Gastroesophageal sphincter (tissue), 4 donors: ENCODE results near the gene RPS27A. TPM values are rescaled to one million over a fixed set of nuclear protein-coding genes. Genes with fewer than 3 reads are reported as not detected.
"Not testable (repeated sequence)": the region's sequence is repeated elsewhere in the genome, so short reads cannot be mapped to it uniquely, and the experiment has no call there.

Experiments used
- ATAC-seq: fragments of 150-250 bp; one replicate; pipeline ENCODE4 v1.9.1; 2016; ENCODE audit warnings: mild to moderate bottlenecking, moderate library complexity
- H3K27ac ChIP-seq, 4 donors: fragments of 200-600 bp; sonication (generic) in 3 of 4; 1 replicate in 3 of 4; 2 replicates in 1 of 4; pipeline ENCODE4 v1.5.1; 2016 to 2019
- H3K27me3 ChIP-seq: fragments of 200-600 bp; sonication (generic); one replicate; pipeline ENCODE4 v1.5.1; 2019
- H3K36me3 ChIP-seq, 2 donors: fragments of 200-600 bp; sonication (generic); one replicate each; pipeline ENCODE4 v1.5.1; 2019; ENCODE audit warnings: control low read depth in 1 of 2
- H3K4me1 ChIP-seq, 3 donors: fragments of 200-600 bp; sonication (generic); 1 replicate in 2 of 3; 2 replicates in 1 of 3; pipeline ENCODE4 v1.5.1; 2016 to 2019; ENCODE audit warnings: control low read depth in 2 of 3
- H3K4me3 ChIP-seq, 2 donors: fragments of 200-600 bp; sonication (generic); one replicate each; pipeline ENCODE4 v1.5.1; 2019; ENCODE audit warnings: mild to moderate bottlenecking in 1 of 2, moderate library complexity in 1 of 2
- H3K9me3 ChIP-seq, 3 donors: fragments of 200-600 bp; sonication (generic); one replicate each; pipeline ENCODE4 v1.5.1; 2017 to 2019; ENCODE audit warnings: control low read depth in 2 of 3
- EP300 ChIP-seq: sonication (generic); formaldehyde crosslinking; IDR thresholded peaks from one replicate; pipeline ENCODE4 v1.6.1; 2017; ENCODE audit warnings: antibody characterized with exemption, mild to moderate bottlenecking
- POLR2A ChIP-seq, 2 donors: fragments of 450-650 bp; IDR thresholded peaks; one replicate each; pipeline ENCODE4 v1.6.1; 2017; ENCODE audit warnings: antibody characterized with exemption in 2 of 2, mild to moderate bottlenecking in 2 of 2, moderate library complexity in 1 of 2
- POLR2AphosphoS5 ChIP-seq: sonication (generic); formaldehyde crosslinking; IDR thresholded peaks from one replicate; pipeline ENCODE4 v1.6.1; 2017; ENCODE audit warnings: antibody characterized with exemption
- WGBS, 2 donors: methylation state at CpG; one replicate each; pipeline ENCODE4 v1.1.5; 2018; ENCODE audit warnings: low coverage in 1 of 2; 5-methylcytosine and 5-hydroxymethylcytosine counted together
- total RNA-seq, 4 donors: library from RNA; depleted of rRNA; stranded (reverse); fragments of >200 nt; gene quantifications; one replicate each; pipeline ENCODE4 v1.1.0, GENCODE V29; 2016
- TF ChIP-seq, protein P1 (sequence below), 4 experiments: fragments of 200-600 bp in 2 of 4; fragments of 450-650 bp in 2 of 4; sonication (generic) in 1 of 4; IDR thresholded peaks; one replicate each; pipeline ENCODE4 v1.5.1; 2017 to 2019; ENCODE audit warnings: antibody characterized with exemption in 4 of 4, mild to moderate bottlenecking in 2 of 4, moderate library complexity in 2 of 4

The RPS27A gene
- total RNA-seq, 4 donors from 2014 or later, result 672 to 2,650 (median 1,912) TPM

DNA sequence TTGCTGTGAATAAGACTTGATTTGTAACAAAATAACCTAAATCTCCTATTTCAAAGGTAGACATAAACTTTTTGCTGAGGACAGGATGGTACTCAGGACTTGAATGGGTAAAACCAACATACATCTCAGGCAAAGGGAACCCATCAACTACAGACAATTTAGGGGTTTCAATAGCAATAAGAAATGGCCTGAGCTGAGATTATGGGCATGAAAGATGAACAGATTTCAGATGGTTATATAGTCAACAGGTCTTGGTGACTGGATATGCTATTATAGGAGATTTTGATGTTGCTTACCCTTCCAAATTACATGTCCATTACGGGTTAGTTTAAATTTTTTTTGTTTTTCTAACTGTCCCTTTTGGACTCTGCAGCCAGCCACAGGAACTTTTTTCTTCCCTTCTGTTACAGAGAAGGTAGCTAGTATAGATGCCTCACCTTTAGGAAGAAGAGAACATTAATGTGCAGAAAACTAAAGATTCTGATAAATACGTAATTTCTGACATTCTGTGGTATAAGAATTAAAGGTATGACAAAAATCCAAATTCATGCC lies 4.6 kb downstream of the RPS27A start:
- no peak for ATAC-seq
- peaks cover 4 to 24% (median 8%) of the 10 kb centered on the region in 3 donors for H3K4me1 ChIP-seq
- no peak overlapping the region for H3K4me3 ChIP-seq
- H3K36me3 ChIP-seq, result peaks cover 4 to 77% of the 10 kb centered on the region in 2 donors
- no peaks in the 10 kb centered on the region for H3K27me3 ChIP-seq
- 58 to 74% methylated on average over 2 of the region's 2 CpGs for WGBS, 2 donors
- no peak for TF ChIP-seq POLR2AphosphoS5
- TF ChIP-seq, protein P1, sequence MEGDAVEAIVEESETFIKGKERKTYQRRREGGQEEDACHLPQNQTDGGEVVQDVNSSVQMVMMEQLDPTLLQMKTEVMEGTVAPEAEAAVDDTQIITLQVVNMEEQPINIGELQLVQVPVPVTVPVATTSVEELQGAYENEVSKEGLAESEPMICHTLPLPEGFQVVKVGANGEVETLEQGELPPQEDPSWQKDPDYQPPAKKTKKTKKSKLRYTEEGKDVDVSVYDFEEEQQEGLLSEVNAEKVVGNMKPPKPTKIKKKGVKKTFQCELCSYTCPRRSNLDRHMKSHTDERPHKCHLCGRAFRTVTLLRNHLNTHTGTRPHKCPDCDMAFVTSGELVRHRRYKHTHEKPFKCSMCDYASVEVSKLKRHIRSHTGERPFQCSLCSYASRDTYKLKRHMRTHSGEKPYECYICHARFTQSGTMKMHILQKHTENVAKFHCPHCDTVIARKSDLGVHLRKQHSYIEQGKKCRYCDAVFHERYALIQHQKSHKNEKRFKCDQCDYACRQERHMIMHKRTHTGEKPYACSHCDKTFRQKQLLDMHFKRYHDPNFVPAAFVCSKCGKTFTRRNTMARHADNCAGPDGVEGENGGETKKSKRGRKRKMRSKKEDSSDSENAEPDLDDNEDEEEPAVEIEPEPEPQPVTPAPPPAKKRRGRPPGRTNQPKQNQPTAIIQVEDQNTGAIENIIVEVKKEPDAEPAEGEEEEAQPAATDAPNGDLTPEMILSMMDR (IDR thresholded peaks at IDR 0.05), result no peak
- TF ChIP-seq POLR2A (IDR thresholded peaks at IDR 0.05), result no peak
- TF ChIP-seq EP300, result no peak
- no peaks in the 10 kb centered on the region for H3K9me3 ChIP-seq
- H3K27ac ChIP-seq, result no peak overlapping the region

DNA sequence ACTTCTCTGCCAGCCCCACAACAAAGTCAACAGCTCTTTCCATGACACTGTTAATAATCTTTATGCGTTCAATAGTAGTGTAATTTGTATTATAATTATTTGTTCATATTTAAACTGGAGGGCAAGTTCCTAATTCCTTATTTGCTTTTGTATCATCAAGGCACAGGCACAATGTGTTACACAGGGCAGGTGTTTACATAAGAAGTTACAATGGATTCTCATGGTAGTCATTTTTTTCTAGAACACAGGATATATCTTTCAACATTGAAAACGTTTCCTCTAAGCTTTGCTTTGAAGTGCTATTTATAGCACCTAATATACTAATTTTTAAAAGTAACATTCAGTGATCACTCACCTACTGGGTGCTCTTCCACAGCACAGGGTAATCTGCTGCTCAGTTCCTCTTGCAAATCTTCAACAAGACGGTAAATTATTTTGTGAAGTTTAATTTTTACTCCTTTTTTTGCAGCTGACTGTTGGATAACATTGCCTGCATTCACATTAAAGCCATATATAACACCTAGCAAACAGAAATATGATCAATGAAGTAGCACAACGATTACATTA lies 7.3 kb downstream of the RPS27A start:
- H3K4me1 ChIP-seq, result peaks cover 0 to 7% (median 0%) of the 10 kb centered on the region in 3 donors
- ATAC-seq, result no peak
- no peak for TF ChIP-seq EP300
- TF ChIP-seq POLR2AphosphoS5, result no peak
- TF ChIP-seq POLR2A (IDR thresholded peaks at IDR 0.05), result no peak
- TF ChIP-seq, protein P1 (IDR thresholded peaks at IDR 0.05), result no peak
- H3K36me3 ChIP-seq, result peaks cover 4 to 91% of the 10 kb centered on the region in 2 donors
- no peak overlapping the region for H3K4me3 ChIP-seq
- 47 to 62% methylated on average over 4 of the region's 4 CpGs for WGBS, 2 donors
- H3K27me3 ChIP-seq, result no peaks in the 10 kb centered on the region
- no peak overlapping the region for H3K27ac ChIP-seq
- H3K9me3 ChIP-seq, result no peaks in the 10 kb centered on the region

DNA sequence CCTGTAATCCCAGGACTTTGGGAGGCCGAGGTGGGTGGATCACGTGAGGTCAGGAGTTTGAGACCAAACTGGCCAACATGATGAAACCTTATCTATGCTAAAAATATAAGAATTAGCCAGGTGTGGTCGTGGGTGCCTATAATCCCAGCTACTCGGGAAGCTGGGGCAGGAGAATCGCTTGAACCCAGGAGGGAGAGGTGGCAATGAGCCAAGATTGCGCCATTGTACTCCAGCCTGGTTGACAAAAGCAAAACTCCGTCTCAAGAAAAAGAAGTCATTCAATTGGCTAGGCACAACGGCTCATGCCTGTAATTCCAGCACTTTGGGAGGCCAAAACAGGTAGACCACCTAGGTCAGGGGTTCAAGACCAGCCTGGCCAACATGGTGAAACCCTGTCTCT lies 9.1 kb downstream of the RPS27A start:
- WGBS, 2 donors, result 94 to 100% methylated on average over 4 to 6 of the region's 8 CpGs
- H3K36me3 ChIP-seq, result peaks cover 0 to 91% of the 10 kb centered on the region in 2 donors
- not testable (repeated sequence) for H3K4me1 ChIP-seq, H3K27ac ChIP-seq, H3K27me3 ChIP-seq, H3K4me3 ChIP-seq, H3K9me3 ChIP-seq, ATAC-seq

DNA sequence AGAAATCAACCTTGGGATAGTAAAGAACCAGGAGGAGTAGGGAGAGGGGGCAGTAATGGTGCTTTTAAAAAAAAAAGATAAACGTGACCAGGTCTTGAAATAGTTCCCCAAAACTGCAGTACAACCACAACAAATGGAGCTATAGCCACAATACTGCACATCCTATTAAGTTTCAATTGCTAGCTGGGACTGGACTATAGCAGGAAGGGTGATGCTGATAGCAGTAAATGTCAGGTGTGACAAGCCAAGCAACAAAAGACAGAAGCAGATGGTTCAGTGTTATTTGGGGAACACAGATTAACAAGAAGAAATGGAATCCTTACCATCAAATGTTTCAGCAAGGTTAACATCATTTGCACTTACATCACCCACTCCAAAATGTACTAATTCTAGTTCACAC lies 10.1 kb downstream of the RPS27A start:
- H3K27me3 ChIP-seq, result no peaks in the 10 kb centered on the region
- ATAC-seq, result no peak
- WGBS, 2 donors, result 50 to 69% methylated on average over 1 of the region's 1 CpG
- H3K27ac ChIP-seq, result no peak overlapping the region
- no peaks in the 10 kb centered on the region for H3K9me3 ChIP-seq
- no peaks in the 10 kb centered on the region for H3K4me1 ChIP-seq
- TF ChIP-seq EP300 (no peak), POLR2AphosphoS5 (no peak), POLR2A (IDR thresholded peaks at IDR 0.05) (no peak)
- TF ChIP-seq, protein P1 (IDR thresholded peaks at IDR 0.05), result no peak
- no peak overlapping the region for H3K4me3 ChIP-seq
- H3K36me3 ChIP-seq, result peaks cover 0 to 92% of the 10 kb centered on the region in 2 donors

DNA sequence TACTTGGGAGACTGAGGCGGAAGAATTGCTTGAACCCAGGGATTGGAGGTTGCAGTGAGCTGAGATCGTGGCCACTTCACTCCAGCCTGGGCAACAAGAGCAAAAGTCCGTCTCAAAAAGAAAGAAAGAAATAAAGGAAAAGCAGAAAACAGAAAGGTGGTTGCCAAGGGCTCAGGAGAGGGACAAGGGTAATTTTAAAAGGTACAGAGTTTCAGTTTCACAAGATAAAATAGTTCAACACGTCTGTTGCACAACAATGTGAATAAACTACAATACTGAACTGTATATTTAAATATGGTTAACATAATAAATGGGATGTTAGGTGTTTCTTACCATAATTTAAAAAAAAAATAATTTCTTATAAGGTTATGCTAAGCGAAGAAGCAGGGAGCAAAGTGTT lies 12.9 kb downstream of the RPS27A start:
- TF ChIP-seq POLR2A (IDR thresholded peaks at IDR 0.05) (no peak), EP300 (no peak), POLR2AphosphoS5 (no peak)
- TF ChIP-seq, protein P1 (IDR thresholded peaks at IDR 0.05), result no peak
- 83% methylated on average over 3 to 5 of the region's 5 CpGs for WGBS, 2 donors
- H3K4me1 ChIP-seq, result no peaks in the 10 kb centered on the region
- no peaks in the 10 kb centered on the region for H3K9me3 ChIP-seq
- no peak overlapping the region for H3K27ac ChIP-seq
- ATAC-seq, result no peak
- no peak overlapping the region for H3K4me3 ChIP-seq
- H3K36me3 ChIP-seq, result peaks cover 0 to 92% of the 10 kb centered on the region in 2 donors
- H3K27me3 ChIP-seq, result no peaks in the 10 kb centered on the region
